SK-N-MC (cell line): ENCODE results near the gene COQ2.

Experiments used
- EZH2 ChIP-seq: fragments of 200-600 bp; sonication (generic); IDR thresholded peaks from one replicate; pipeline ENCODE4 v1.6.1; 2017; ENCODE audit warnings: antibody characterized with exemption
- FOXP2 ChIP-seq: optimal IDR thresholded peaks from 2 replicates; pipeline ENCODE3; 2011; ENCODE audit warnings: mild to moderate bottlenecking, moderate library complexity; ENCODE audit not compliant: insufficient read depth; ENCODE audit errors: extremely low read length, control extremely low read depth
- POLR2AphosphoS5 ChIP-seq: IDR thresholded peaks from 2 replicates; pipeline ENCODE4 v1.6.1; 2012; ENCODE audit warnings: mild to moderate bottlenecking, low read depth, low read length, borderline replicate concordance

DNA sequence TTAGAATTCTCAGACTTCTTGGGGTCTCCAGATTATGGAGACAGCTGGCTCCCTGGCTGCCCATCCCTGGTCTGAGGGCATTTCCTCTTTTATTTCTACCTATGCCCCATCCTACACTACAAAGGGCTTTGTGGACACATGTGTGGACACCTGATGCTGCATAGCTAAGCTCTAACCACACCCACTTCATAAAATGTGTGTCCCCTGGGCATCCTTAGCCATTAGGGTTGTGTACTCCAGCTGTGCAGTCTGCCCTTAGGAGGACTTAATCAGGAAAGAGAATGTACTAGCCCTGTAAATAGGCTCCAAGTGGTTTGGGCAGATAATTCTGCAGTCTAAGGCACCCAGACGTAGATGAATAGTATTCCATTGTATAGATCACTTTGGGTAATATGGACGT, 47.0 kb downstream of the COQ2 start:
- TF ChIP-seq POLR2AphosphoS5 = no peak
- TF ChIP-seq EZH2 = no peak
- no peak for TF ChIP-seq FOXP2
